ENCODE measurements around the gene ROBO1. TPM values are rescaled to one million over a fixed set of nuclear protein-coding genes. Genes with fewer than 3 reads are reported as not detected.

Gene ROBO1
- total and polyA plus RNA-seq, 2 experiments from 2014 or later = 18.8 to 31.9 TPM

DNA sequence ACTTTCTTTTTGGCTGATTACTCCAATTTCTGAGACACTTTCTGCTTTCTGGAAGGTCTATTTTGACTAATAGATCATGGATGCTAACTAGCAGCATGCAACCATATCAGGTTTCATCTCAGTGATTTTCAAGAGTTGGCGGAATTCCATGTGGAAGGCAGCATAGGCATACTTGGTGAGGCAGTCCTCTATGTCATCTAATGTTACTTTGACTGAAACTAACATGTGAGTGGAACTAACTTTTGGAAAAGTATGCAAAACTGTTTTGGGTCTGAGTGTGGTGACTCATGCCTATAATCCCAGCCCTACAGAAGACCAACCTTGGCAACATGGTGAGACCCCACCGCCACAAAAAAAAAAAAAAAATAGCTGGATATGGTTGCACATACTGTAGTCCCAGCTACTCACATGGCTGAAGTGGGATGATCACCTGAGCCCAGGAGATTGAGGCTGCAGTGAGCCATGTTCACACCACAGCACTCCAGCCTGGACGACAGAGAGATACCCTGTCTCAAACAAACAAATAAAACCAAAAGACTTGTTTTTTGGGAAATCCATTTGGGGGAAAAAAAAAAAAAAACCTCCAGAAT, 1033.7 kb downstream of the ROBO1 start:
- Histone ChIP-seq H3K27ac (no peak overlapping the region), H3K4me3 (no peak overlapping the region), H3K9me2 (ENCODE audit: insufficient read depth) (no peaks in the 10 kb centered on the region), H3K27me3 (replicated peaks; ENCODE audit: insufficient read depth) (no peaks in the 10 kb centered on the region), H3K4me2 (ENCODE audit: unreplicated experiment) (no peak overlapping the region), H3K36me3 (ENCODE audit: low read depth) (no peaks in the 10 kb centered on the region), H3K79me2 (ENCODE audit: insufficient read depth) (no peaks in the 10 kb centered on the region), H3K9ac (no peak overlapping the region), H4K20me1 (ENCODE audit: insufficient read depth) (no peaks in the 10 kb centered on the region), H3K9me3 (ENCODE audit: low read depth) (no peaks in the 10 kb centered on the region), H2AFZ (no peak overlapping the region), H3F3A (ENCODE audit: insufficient read depth) (peaks cover 7% of the 10 kb centered on the region; the same call in 1 of the 2 replicates), H3K4me1 (ENCODE audit: insufficient read depth) (peaks cover 5% of the 10 kb centered on the region; the same call in 1 of the 2 replicates)
- in situ Hi-C loops (cut with MboI) = no loop called here
- peak; percentile 60 for DNase-seq
- WGBS, 2 experiments (ENCODE audit: low coverage in 1 of 2, low lambda C conversion rate in 2 of 2, missing lambda C conversion rate in 2 of 2) = 72 to 88% methylated on average over 3 of the region's 3 CpGs
- TF ChIP-seq EZH2 (IDR thresholded peaks at IDR 0.05; ENCODE audit: insufficient read depth, poor library complexity, severe bottlenecking) (no peak), EZH2phosphoT487 (IDR thresholded peaks at IDR 0.05; ENCODE audit: insufficient read depth, low read depth) (no peak)

DNA sequence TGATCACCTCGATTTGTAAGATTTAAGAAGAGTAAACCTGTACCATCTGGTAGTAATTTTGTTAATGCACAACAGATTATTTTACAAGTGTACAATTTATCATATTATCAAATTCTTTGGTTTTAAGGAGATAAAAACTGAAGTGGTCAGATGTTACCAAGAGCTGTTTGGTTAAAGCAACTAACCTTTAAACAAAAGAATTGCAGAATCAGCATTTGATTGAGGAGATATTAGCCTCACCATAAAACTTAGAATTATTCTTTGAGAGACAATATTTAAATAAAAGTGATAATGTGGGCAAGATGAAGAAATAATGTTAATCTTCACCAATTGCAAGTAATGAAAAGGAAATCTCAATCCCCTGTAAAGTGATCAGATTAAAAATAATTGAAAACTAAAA, 1034.9 kb downstream of the ROBO1 start:
- peaks cover 7% of the 10 kb centered on the region; the same call in 1 of the 2 replicates for H3F3A ChIP-seq (ENCODE audit: insufficient read depth)
- no peaks in the 10 kb centered on the region for H3K27me3 ChIP-seq (replicated peaks; ENCODE audit: insufficient read depth)
- H3K4me2 ChIP-seq (ENCODE audit: unreplicated experiment) = no peak overlapping the region
- H3K4me1 ChIP-seq (ENCODE audit: insufficient read depth) = peaks cover 14% of the 10 kb centered on the region; the same call in 1 of the 2 replicates
- no peaks in the 10 kb centered on the region for H3K9me3 ChIP-seq (ENCODE audit: low read depth)
- no peak overlapping the region for H3K4me3 ChIP-seq
- 73 to 85% methylated on average over 1 of the region's 1 CpG for WGBS, 2 experiments (ENCODE audit: low coverage in 1 of 2, low lambda C conversion rate in 2 of 2, missing lambda C conversion rate in 2 of 2)
- DNase-seq = no peak
- no peak for TF ChIP-seq EZH2 (IDR thresholded peaks at IDR 0.05; ENCODE audit: insufficient read depth, poor library complexity, severe bottlenecking)
- no peak for TF ChIP-seq EZH2phosphoT487 (IDR thresholded peaks at IDR 0.05; ENCODE audit: insufficient read depth, low read depth)
- in situ Hi-C loops (cut with MboI) = no loop called here
- H4K20me1 ChIP-seq (ENCODE audit: insufficient read depth) = no peaks in the 10 kb centered on the region
- no peaks in the 10 kb centered on the region for H3K79me2 ChIP-seq (ENCODE audit: insufficient read depth)
- H3K27ac ChIP-seq = no peak overlapping the region
- H3K9me2 ChIP-seq (ENCODE audit: insufficient read depth) = no peaks in the 10 kb centered on the region
- H3K9ac ChIP-seq = no peak overlapping the region
- H3K36me3 ChIP-seq (ENCODE audit: low read depth) = no peaks in the 10 kb centered on the region
- H2AFZ ChIP-seq = no peak overlapping the region

DNA sequence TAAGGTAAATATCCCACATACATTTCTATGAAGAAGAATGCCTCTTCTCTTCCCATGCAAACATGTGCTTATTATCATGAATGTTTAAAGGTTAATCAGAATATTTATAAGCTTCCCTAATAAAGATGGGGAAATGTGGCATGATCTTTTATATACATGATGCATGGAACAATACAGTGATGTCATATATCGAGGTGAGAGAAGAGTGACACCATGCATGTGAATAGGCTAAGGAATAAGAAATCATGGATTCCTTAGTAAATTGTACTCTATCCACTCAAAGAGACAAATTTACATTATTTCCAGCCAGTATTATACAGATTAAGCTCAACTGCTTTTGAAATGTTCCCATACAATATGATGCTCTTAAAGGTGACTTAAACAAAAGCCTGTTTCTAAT, 1035.3 kb downstream of the ROBO1 start:
- no peak overlapping the region for H3K9ac ChIP-seq
- H3K27ac ChIP-seq = no peak overlapping the region
- H3K27me3 ChIP-seq (replicated peaks; ENCODE audit: insufficient read depth) = no peaks in the 10 kb centered on the region
- 86 to 97% methylated on average over 1 of the region's 1 CpG for WGBS, 2 experiments (ENCODE audit: low coverage in 1 of 2, low lambda C conversion rate in 2 of 2, missing lambda C conversion rate in 2 of 2)
- no peak overlapping the region for H3K4me3 ChIP-seq
- no peak overlapping the region for H2AFZ ChIP-seq
- peaks cover 14% of the 10 kb centered on the region; the same call in 1 of the 2 replicates for H3K4me1 ChIP-seq (ENCODE audit: insufficient read depth)
- H3F3A ChIP-seq (ENCODE audit: insufficient read depth) = peaks cover 7% of the 10 kb centered on the region; the same call in 1 of the 2 replicates
- H3K9me2 ChIP-seq (ENCODE audit: insufficient read depth) = no peaks in the 10 kb centered on the region
- H3K79me2 ChIP-seq (ENCODE audit: insufficient read depth) = no peaks in the 10 kb centered on the region
- H3K36me3 ChIP-seq (ENCODE audit: low read depth) = no peaks in the 10 kb centered on the region
- no peak for DNase-seq
- H3K9me3 ChIP-seq (ENCODE audit: low read depth) = no peaks in the 10 kb centered on the region
- in situ Hi-C loops (cut with MboI) = no loop called here
- H3K4me2 ChIP-seq (ENCODE audit: unreplicated experiment) = no peak overlapping the region
- TF ChIP-seq EZH2 (IDR thresholded peaks at IDR 0.05; ENCODE audit: insufficient read depth, poor library complexity, severe bottlenecking) (no peak), EZH2phosphoT487 (IDR thresholded peaks at IDR 0.05; ENCODE audit: insufficient read depth, low read depth) (no peak)
- no peaks in the 10 kb centered on the region for H4K20me1 ChIP-seq (ENCODE audit: insufficient read depth)

DNA sequence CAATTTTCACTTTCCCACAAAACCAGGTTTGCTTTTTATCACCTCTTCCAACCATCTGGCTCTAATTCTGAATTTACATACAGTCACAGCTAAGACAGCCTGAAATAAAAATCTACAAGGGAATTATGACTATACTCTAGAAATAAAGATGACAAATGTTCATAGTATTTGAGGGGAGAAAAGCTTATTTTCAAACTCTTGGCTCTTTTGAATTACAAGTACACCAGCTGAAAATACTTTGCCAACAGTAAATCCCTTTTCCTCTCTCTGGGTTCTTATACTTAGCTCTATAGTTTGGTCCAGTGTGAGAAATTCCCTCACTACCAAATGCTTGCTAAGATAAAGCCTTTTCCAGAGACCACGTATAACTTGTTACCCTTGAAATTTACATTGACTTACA, 1037.9 kb downstream of the ROBO1 start:
- TF ChIP-seq EZH2phosphoT487 (IDR thresholded peaks at IDR 0.05; ENCODE audit: insufficient read depth, low read depth) = no peak
- no peak for TF ChIP-seq EZH2 (IDR thresholded peaks at IDR 0.05; ENCODE audit: insufficient read depth, poor library complexity, severe bottlenecking)
- Histone ChIP-seq H3K9me2 (ENCODE audit: insufficient read depth) (no peaks in the 10 kb centered on the region), H3K79me2 (ENCODE audit: insufficient read depth) (no peaks in the 10 kb centered on the region), H3K4me3 (no peak overlapping the region), H3K27me3 (replicated peaks; ENCODE audit: insufficient read depth) (no peaks in the 10 kb centered on the region), H2AFZ (no peak overlapping the region), H4K20me1 (ENCODE audit: insufficient read depth) (no peaks in the 10 kb centered on the region), H3F3A (ENCODE audit: insufficient read depth) (no peaks in the 10 kb centered on the region), H3K4me2 (ENCODE audit: unreplicated experiment) (no peak overlapping the region), H3K4me1 (ENCODE audit: insufficient read depth) (peaks cover 14% of the 10 kb centered on the region; the same call in 1 of the 2 replicates), H3K36me3 (ENCODE audit: low read depth) (no peaks in the 10 kb centered on the region), H3K9me3 (ENCODE audit: low read depth) (no peaks in the 10 kb centered on the region), H3K27ac (no peak overlapping the region), H3K9ac (no peak overlapping the region)
- peak; percentile 17 for DNase-seq
- in situ Hi-C loops (cut with MboI) = no loop called here
- no CpG with 5 or more reads among the region's 1 CpG for WGBS, 2 experiments (ENCODE audit: low coverage in 1 of 2, low lambda C conversion rate in 2 of 2, missing lambda C conversion rate in 2 of 2)
